GM12864 (cell line): ENCODE data around the gene PIK3R6.

Experiments
- DNase-seq: peaks from one replicate; pipeline ENCODE4 v3.0.0-alpha.2; 2011; ENCODE audit warnings: low read depth
- H3K4me3 ChIP-seq: 2 replicates; pipeline ENCODE4 v1.5.1; 2011; ENCODE audit warnings: mild to moderate bottlenecking, low read depth, low read length, control low read depth
- CTCF ChIP-seq: IDR thresholded peaks from 2 replicates; pipeline ENCODE4 v1.5.1; 2011; ENCODE audit warnings: low read depth, mild to moderate bottlenecking, moderate library complexity, low read length, control low read depth, inconsistent platforms; ENCODE audit errors: missing control alignments

PIK3R6 gene

GRCh38 chr17:8868529-8868951, 1.1 kb upstream of the PIK3R6 start:
- no peak overlapping the region; the same call in 1 of the 2 replicates for H3K4me3 ChIP-seq
- no peak for DNase-seq
- TF ChIP-seq CTCF: no peak

GRCh38 chr17:8868092-8868491, 618 bp upstream of the PIK3R6 start:
- DNase-seq: no peak
- peak overlapping the region; percentile 84 for H3K4me3 ChIP-seq
- no peak for TF ChIP-seq CTCF

GRCh38 chr17:8865811-8866210, 1.7 kb downstream of the PIK3R6 start:
- no peak for DNase-seq
- H3K4me3 ChIP-seq: peak overlapping the region; percentile 84
- TF ChIP-seq CTCF: no peak

GRCh38 chr17:8865385-8865784, 2.1 kb downstream of the PIK3R6 start:
- H3K4me3 ChIP-seq: peak overlapping the region; percentile 84
- no peak for DNase-seq
- TF ChIP-seq CTCF: no peak

- no peak for DNase-seq
- peak overlapping the region; percentile 34; the same call in 1 of the 2 replicates for H3K4me3 ChIP-seq
- TF ChIP-seq CTCF: no peak
Measured at GRCh38 chr17:8862213-8863056, 5.0 kb downstream of the PIK3R6 start.

GRCh38 chr17:8861495-8862181, 5.8 kb downstream of the PIK3R6 start:
- no peak for TF ChIP-seq CTCF
- DNase-seq: no peak

More at GRCh38 chr17:8861495-8862181, 5.8 kb downstream of the PIK3R6 start:
- H3K4me3 ChIP-seq: peak overlapping the region; percentile 34; the same call in 1 of the 2 replicates
